Activated T-helper 2 cell treated with anti-CD3 and anti-CD28 coated beads, Interferon-gamma antibody, Interleukin-2, Interleukin-4, amounts not matched to agents 10 μg/mL and 5 μg/mL and 100 μg/mL, durations not matched to agents 14 hours and 24 hours and 36 hours (primary cell): ENCODE data around the gene C8G. TPM values are rescaled to one million over a fixed set of nuclear protein-coding genes. Genes with fewer than 3 reads are reported as not detected.

Experiments
- DNase-seq: peaks from one replicate; pipeline ENCODE4 v3.0.0; 2021; ENCODE audit warnings: low spot score
- H3K27ac Mint-ChIP-seq: one replicate; pipeline ENCODE4 v1.8.0; 2021; ENCODE audit warnings: mixed read lengths
- H3K27me3 Mint-ChIP-seq: one replicate; pipeline ENCODE4 v1.8.0; 2021; ENCODE audit warnings: low read depth, mixed read lengths
- H3K36me3 Mint-ChIP-seq: one replicate; pipeline ENCODE4 v1.8.0; 2021; ENCODE audit warnings: low read depth, mixed read lengths
- H3K4me1 Mint-ChIP-seq: one replicate; pipeline ENCODE4 v1.8.0; 2021; ENCODE audit warnings: low read depth, mixed read lengths
- H3K4me3 Mint-ChIP-seq: one replicate; pipeline ENCODE4 v1.8.0; 2021; ENCODE audit warnings: low read depth, mild to moderate bottlenecking, moderate library complexity, mixed read lengths
- H3K9me3 Mint-ChIP-seq: one replicate; pipeline ENCODE4 v1.8.0; 2021; ENCODE audit warnings: mixed read lengths
- intact Hi-C: fragments of 100-400 bp; cut with micrococcal nuclease; formaldehyde crosslinking; loops from one replicate; pipeline ENCODE4 v1.15.1; 2023
- total RNA-seq: library from RNA; stranded (reverse); gene quantifications from 2 replicates; pipeline ENCODE4 v1.2.3, GENCODE V29; 2022

Gene C8G
- total RNA-seq, 1 donor from 2014 or later: 0.89 TPM

DNA sequence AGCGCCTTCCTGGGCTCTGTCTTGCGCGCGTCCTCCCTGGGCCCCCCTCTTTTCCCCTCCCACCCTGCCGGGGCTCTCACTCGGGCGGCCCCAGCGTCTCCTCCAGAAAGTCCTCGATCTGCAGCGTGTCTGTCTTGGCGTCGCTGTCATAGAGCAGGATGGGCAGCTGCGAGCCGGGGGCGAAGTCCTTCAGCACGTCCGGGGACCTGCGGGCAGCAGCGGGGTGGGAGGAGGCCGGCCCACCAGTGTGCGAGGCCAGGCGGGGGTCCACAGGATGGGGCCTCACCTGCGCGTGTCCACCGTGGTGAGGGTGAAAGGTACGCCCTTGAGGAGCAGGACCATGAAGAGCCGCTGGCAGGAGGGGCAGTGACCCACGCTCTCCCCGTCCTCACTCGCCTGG is 50.3 kb downstream of the C8G start:
- Mint-ChIP-seq H3K9me3 (no peaks in the 10 kb centered on the region), H3K27me3 (no peaks in the 10 kb centered on the region), H3K36me3 (peaks cover 10% of the 10 kb centered on the region), H3K4me1 (peaks cover 27% of the 10 kb centered on the region), H3K27ac (no peak overlapping the region), H3K4me3 (no peak overlapping the region)
- DNase-seq: no peak
- intact Hi-C loops: no loop called here

DNA sequence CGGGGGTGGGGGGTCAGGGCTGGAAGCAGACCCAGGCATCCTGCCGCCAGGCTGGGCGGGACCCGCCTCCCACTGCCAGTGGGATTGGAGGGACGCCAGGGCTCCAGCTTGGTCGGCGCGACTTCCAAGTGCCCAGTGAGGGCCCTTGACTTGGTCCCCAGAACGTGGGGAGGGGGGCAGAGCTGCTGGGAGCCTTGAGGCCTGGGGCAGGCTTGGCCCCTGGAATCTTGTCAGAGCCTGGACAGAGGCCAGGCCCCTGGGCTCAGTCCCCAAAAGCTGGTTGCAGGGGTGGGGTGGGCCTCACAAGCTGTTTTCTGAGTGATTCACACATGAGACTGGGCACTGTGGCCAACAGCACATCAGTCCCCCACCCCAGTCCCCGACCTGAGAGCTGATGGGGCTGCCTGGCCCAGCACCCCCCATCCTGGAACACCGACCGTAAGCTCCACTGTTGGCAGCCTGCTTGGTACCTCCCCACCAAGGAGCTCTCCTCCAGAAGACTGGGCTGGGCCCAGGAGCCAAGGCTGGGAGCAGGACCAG is 50.8 kb downstream of the C8G start:
- Mint-ChIP-seq H3K27ac (no peak overlapping the region), H3K36me3 (peaks cover 10% of the 10 kb centered on the region), H3K4me3 (no peak overlapping the region), H3K27me3 (no peaks in the 10 kb centered on the region), H3K4me1 (peaks cover 31% of the 10 kb centered on the region), H3K9me3 (no peaks in the 10 kb centered on the region)
- intact Hi-C loops: no loop called here
- DNase-seq: no peak

Other genes with a start within 250 kb of the C8G start
- 3.1 and 3.4 TPM in 2 replicates for gene DIPK1B, start 232.7 kb upstream of the C8G start, total RNA-seq
- 1.2 and 1.7 TPM in 2 replicates for gene LCN10, start 202.3 kb upstream of the C8G start, total RNA-seq
- gene LCN6, start 196.7 kb upstream of the C8G start, total RNA-seq: not detected in 2 replicates
- gene LCN8, start 187.0 kb upstream of the C8G start, total RNA-seq: not detected in 2 replicates
- gene LCN15, start 180.7 kb upstream of the C8G start, total RNA-seq: not detected in 2 replicates
- gene TMEM141, start 153.9 kb upstream of the C8G start, total RNA-seq: 34.4 and 34.7 TPM in 2 replicates
- gene CCDC183, start 148.9 kb upstream of the C8G start, total RNA-seq: 0.11 TPM in 1 of 2 replicates, not detected in the other
- gene RABL6, start 137.3 kb upstream of the C8G start, total RNA-seq: 108 and 111 TPM in 2 replicates
- gene AJM1, start 102.8 kb upstream of the C8G start, total RNA-seq: 5.0 and 5.1 TPM in 2 replicates
- 127 and 133 TPM in 2 replicates for gene PHPT1, start 95.8 kb upstream of the C8G start, total RNA-seq
- gene MAMDC4, start 92.9 kb upstream of the C8G start, total RNA-seq: 19.0 and 21.0 TPM in 2 replicates
- gene EDF1, start 78.9 kb upstream of the C8G start, total RNA-seq: 381 and 410 TPM in 2 replicates
- 59.5 and 60.4 TPM in 2 replicates for gene TRAF2, start 58.7 kb upstream of the C8G start, total RNA-seq
- 94.4 and 95.9 TPM in 2 replicates for gene FBXW5, start 505 bp upstream of the C8G start, total RNA-seq
- 2.0 and 2.1 TPM in 2 replicates for gene LCN12, start 7.0 kb downstream of the C8G start, total RNA-seq
- not detected in 2 replicates for gene PTGDS, start 32.3 kb downstream of the C8G start, total RNA-seq
- not detected in 2 replicates for gene LCNL1, start 37.8 kb downstream of the C8G start, total RNA-seq
- gene PAXX, start 47.2 kb downstream of the C8G start, total RNA-seq: 60.5 and 72.6 TPM in 2 replicates
- not detected in 2 replicates for gene CLIC3, start 51.3 kb downstream of the C8G start, total RNA-seq
- gene ABCA2, start 83.0 kb downstream of the C8G start, total RNA-seq: 27.4 and 31.4 TPM in 2 replicates
- 0.21 TPM in 1 of 2 replicates, not detected in the other for gene FUT7, start 86.8 kb downstream of the C8G start, total RNA-seq
- 32.7 and 36.0 TPM in 2 replicates for gene NPDC1, start 100.9 kb downstream of the C8G start, total RNA-seq
- not detected in 2 replicates for gene ENTPD2, start 108.8 kb downstream of the C8G start, total RNA-seq
- gene SAPCD2, start 125.3 kb downstream of the C8G start, total RNA-seq: 26.5 and 27.1 TPM in 2 replicates
- gene UAP1L1, start 132.3 kb downstream of the C8G start, total RNA-seq: 20.0 and 22.3 TPM in 2 replicates
- gene MAN1B1, start 141.7 kb downstream of the C8G start, total RNA-seq: 47.5 and 52.2 TPM in 2 replicates
- 318 and 321 TPM in 2 replicates for gene DPP7, start 169.5 kb downstream of the C8G start, total RNA-seq
- gene GRIN1, start 193.9 kb downstream of the C8G start, total RNA-seq: 0.07 TPM in 1 of 2 replicates, not detected in the other
- 0.21 and 0.34 TPM in 2 replicates for gene LRRC26, start 224.8 kb downstream of the C8G start, total RNA-seq
- not detected in 2 replicates for gene TMEM210, start 226.8 kb downstream of the C8G start, total RNA-seq
- 52.3 and 58.5 TPM in 2 replicates for gene ANAPC2, start 243.3 kb downstream of the C8G start, total RNA-seq
- 91.6 and 91.8 TPM in 2 replicates for gene SSNA1, start 243.4 kb downstream of the C8G start, total RNA-seq